ENCODE data around the gene SDC1.

Gene SDC1

GRCh38 chr2:20213651-20214565 lies 11.0 kb downstream of the SDC1 start:
- no peak for DNase-seq

GRCh38 chr2:20212871-20213503 lies 11.9 kb downstream of the SDC1 start:
- DNase-seq = no peak

- no peak for DNase-seq
Measured at GRCh38 chr2:20212459-20212870, 12.5 kb downstream of the SDC1 start.

- no peak for DNase-seq
Measured at GRCh38 chr2:20211860-20212458, 13.0 kb downstream of the SDC1 start.

GRCh38 chr2:20211420-20211819 lies 13.5 kb downstream of the SDC1 start:
- DNase-seq = no peak

GRCh38 chr2:20210462-20210861 lies 14.5 kb downstream of the SDC1 start:
- DNase-seq = no peak

- no peak for DNase-seq
Measured at GRCh38 chr2:20209373-20210109, 15.4 kb downstream of the SDC1 start.

- no peak for DNase-seq
Measured at GRCh38 chr2:20208476-20208859, 16.5 kb downstream of the SDC1 start.

- no peak for DNase-seq
Measured at GRCh38 chr2:20207051-20207450, 17.9 kb downstream of the SDC1 start.

- no peak for DNase-seq
Measured at GRCh38 chr2:20205915-20206524, 18.9 kb downstream of the SDC1 start.

- no peak for DNase-seq
Measured at GRCh38 chr2:20205069-20205468, 19.9 kb downstream of the SDC1 start.

GRCh38 chr2:20203521-20204225 lies 21.3 kb downstream of the SDC1 start:
- DNase-seq = no peak

- no peak for DNase-seq
Measured at GRCh38 chr2:20203072-20203471, 21.9 kb downstream of the SDC1 start.

- no peak for DNase-seq
Measured at GRCh38 chr2:20201671-20202070, 23.3 kb downstream of the SDC1 start.

- DNase-seq = no peak
Measured at GRCh38 chr2:20200697-20201555, 24.0 kb downstream of the SDC1 start.

- no peak for DNase-seq
Measured at GRCh38 chr2:20199633-20200270, 25.2 kb downstream of the SDC1 start.

GRCh38 chr2:20198796-20199632 lies 25.9 kb downstream of the SDC1 start:
- no peak for DNase-seq

- no peak for DNase-seq
Measured at GRCh38 chr2:20198001-20198400, 26.9 kb downstream of the SDC1 start.

- no peak for DNase-seq
Measured at GRCh38 chr2:20197192-20197591, 27.7 kb downstream of the SDC1 start.
